Large intestine (tissue), 3 donors: ENCODE data around the gene WLS. TPM values are rescaled to one million over a fixed set of nuclear protein-coding genes. Genes with fewer than 3 reads are reported as not detected.

ENCODE experiments used
- DNase-seq, 2 donors: peaks; one replicate each; pipeline versions ENCODE4 v3.0.0 to v3.0.0-alpha.2; 2013
- H3K27ac ChIP-seq: one replicate; pipeline ENCODE4 v1.5.1; 2013; ENCODE audit warnings: low read length
- H3K27me3 ChIP-seq: 2 replicates; pipeline ENCODE4 v1.6.1; 2013; ENCODE audit warnings: low read length; ENCODE audit not compliant: control insufficient read depth, insufficient read depth
- H3K36me3 ChIP-seq: 2 replicates; pipeline ENCODE4 v1.6.1; 2013; ENCODE audit warnings: low read length; ENCODE audit not compliant: control insufficient read depth, insufficient read depth
- H3K4me1 ChIP-seq: one replicate; pipeline ENCODE4 v1.6.1; 2013; ENCODE audit warnings: low read length; ENCODE audit not compliant: control insufficient read depth, insufficient read depth
- H3K4me3 ChIP-seq: one replicate; pipeline ENCODE4 v1.5.1; 2013; ENCODE audit warnings: low read length
- H3K9me3 ChIP-seq: one replicate; pipeline ENCODE4 v1.6.1; 2013; ENCODE audit warnings: mild to moderate bottlenecking, low read depth, low read length, moderate library complexity; ENCODE audit not compliant: control insufficient read depth
- WGBS: methylation state at CpG from one replicate; pipeline ENCODE4 v1.1.5; 2013; ENCODE audit warnings: low lambda C conversion rate; ENCODE audit not compliant: insufficient coverage; 5-methylcytosine and 5-hydroxymethylcytosine counted together
- polyA plus RNA-seq: library from polyadenylated mRNA; unstranded; fragments of 120-200 nt; gene quantifications from one replicate; pipeline ENCODE4 v1.2.1, GENCODE V29; 2013

The WLS gene
- polyA plus RNA-seq, 1 donor = 63.3 TPM

- Histone ChIP-seq H3K27me3 (no peaks in the 10 kb centered on the region), H3K4me1 (no peaks in the 10 kb centered on the region), H3K36me3 (peaks cover 22% of the 10 kb centered on the region), H3K9me3 (no peaks in the 10 kb centered on the region), H3K4me3 (no peak overlapping the region), H3K27ac (no peak overlapping the region)
- peak; percentile 55 to 64 for DNase-seq
- WGBS = no CpG with 5 or more reads among the region's 7 CpGs
These were observed 112.1 kb downstream of the WLS start for GRCh38 chr1:68120136-68120791.

DNA sequence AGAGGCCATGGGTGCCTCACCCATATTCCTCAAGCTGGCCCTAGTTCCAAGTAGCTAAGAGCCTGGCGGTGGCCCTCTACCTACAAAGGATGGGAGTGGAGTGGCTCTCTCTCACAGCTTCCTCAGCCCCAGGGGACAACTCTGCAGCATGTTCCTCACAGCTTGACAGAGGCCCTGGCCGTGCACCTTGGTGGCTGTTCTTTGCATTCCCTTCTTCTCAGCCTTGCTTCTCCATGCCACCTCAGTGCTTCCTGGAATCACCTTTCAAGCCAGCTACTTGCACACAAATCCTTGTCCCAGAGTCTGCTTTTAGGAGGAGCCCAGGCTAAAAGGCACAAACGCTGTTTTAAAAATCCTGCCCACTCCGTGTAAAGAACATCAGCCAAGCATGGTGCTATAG lies 112.9 kb downstream of the WLS start:
- no peak overlapping the region for H3K27ac ChIP-seq

GRCh38 chr1:68117416-68117815 lies 114.9 kb downstream of the WLS start:
- Histone ChIP-seq H3K9me3 (no peaks in the 10 kb centered on the region), H3K27ac (no peak overlapping the region), H3K27me3 (no peaks in the 10 kb centered on the region), H3K4me3 (no peak overlapping the region), H3K4me1 (no peaks in the 10 kb centered on the region), H3K36me3 (peaks cover 10% of the 10 kb centered on the region)
- WGBS = no CpG with 5 or more reads among the region's 10 CpGs
- DNase-seq = no peak

More for the DNA sequence above, 112.9 kb downstream of the WLS start:
- Histone ChIP-seq H3K4me1 (no peaks in the 10 kb centered on the region), H3K36me3 (peaks cover 15% of the 10 kb centered on the region), H3K27me3 (no peaks in the 10 kb centered on the region), H3K9me3 (no peaks in the 10 kb centered on the region), H3K4me3 (no peak overlapping the region)
- no peak for DNase-seq
- WGBS = no CpG with 5 or more reads among the region's 4 CpGs

- Histone ChIP-seq H3K9me3 (no peaks in the 10 kb centered on the region), H3K27me3 (no peaks in the 10 kb centered on the region), H3K4me1 (no peaks in the 10 kb centered on the region), H3K4me3 (no peak overlapping the region), H3K36me3 (peaks cover 8% of the 10 kb centered on the region), H3K27ac (no peak overlapping the region)
- WGBS = 14% methylated on average over 3 of the region's 3 CpGs
- DNase-seq = no peak
These were observed 115.6 kb downstream of the WLS start for GRCh38 chr1:68116643-68117235.

DNA sequence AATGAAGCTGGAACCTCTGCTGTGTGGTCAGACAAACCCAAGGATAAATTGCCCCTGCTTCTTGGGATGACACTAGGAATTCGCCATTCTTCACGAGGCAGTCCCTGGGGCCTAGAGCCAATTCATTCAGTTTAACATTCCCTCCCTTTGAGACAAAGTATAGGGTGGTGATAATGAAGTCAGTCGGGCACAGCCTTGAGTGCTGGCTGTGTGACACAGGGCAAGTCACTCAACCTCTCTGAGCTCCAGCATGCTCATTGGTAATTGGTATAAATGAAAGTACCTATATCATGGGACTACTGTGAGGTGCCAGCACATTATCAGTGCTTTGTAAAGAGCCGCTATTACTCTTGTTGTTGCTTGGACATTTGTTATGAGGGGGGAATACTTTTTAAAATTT lies 117.0 kb downstream of the WLS start:
- H3K4me3 ChIP-seq = no peak overlapping the region
- H3K4me1 ChIP-seq = no peaks in the 10 kb centered on the region
- no CpG with 5 or more reads among the region's 4 CpGs for WGBS
- H3K27ac ChIP-seq = no peak overlapping the region
- no peaks in the 10 kb centered on the region for H3K27me3 ChIP-seq
- peaks cover 4% of the 10 kb centered on the region for H3K36me3 ChIP-seq
- DNase-seq = no peak
- H3K9me3 ChIP-seq = no peaks in the 10 kb centered on the region

DNA sequence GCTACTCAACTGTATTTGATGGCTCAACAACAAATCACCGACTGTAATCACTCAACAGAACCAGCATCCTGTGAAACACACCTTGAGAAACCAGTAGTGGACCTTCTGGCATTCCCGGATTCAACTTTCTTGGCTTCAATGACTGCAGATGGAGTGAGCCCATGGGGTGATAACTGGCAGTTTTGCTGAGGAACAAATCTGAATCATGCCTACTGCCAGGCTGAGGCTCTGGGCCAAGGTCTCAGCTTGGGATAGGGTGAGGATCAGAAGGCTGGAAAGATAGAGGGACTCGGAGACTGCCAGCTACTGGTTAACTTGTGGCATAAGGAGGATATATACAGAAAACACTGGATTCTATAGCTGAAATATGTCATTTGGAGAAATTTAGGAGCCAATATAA lies 118.4 kb downstream of the WLS start:
- H3K4me1 ChIP-seq = no peaks in the 10 kb centered on the region
- H3K27ac ChIP-seq = no peak overlapping the region
- H3K36me3 ChIP-seq = no peaks in the 10 kb centered on the region
- no peak for DNase-seq
- no CpG with 5 or more reads among the region's 3 CpGs for WGBS
- no peaks in the 10 kb centered on the region for H3K27me3 ChIP-seq
- H3K9me3 ChIP-seq = no peaks in the 10 kb centered on the region
- no peak overlapping the region for H3K4me3 ChIP-seq

DNA sequence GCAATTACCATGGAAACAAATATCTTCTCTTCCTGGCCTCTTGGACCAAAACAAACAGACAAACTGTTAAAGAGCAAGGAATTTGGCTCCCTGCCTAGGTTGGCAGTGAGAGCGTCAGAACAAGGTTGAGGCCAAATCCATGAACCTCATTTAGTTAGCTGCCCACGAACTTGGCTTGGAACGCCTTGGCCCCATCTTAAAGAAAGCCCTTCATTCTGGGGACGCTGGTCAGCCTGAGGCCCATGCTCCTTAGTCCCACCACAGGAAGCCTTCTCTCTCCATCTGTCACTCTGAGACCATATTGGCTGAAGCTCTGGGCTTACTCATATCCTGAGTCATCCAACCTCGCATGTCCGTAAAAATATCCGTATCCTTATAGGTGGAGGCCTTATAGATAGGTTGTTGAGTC lies 119.5 kb downstream of the WLS start:
- H3K27me3 ChIP-seq = no peaks in the 10 kb centered on the region
- H3K9me3 ChIP-seq = no peaks in the 10 kb centered on the region
- WGBS = no CpG with 5 or more reads among the region's 7 CpGs
- H3K4me3 ChIP-seq = no peak overlapping the region
- H3K36me3 ChIP-seq = no peaks in the 10 kb centered on the region
- H3K4me1 ChIP-seq = no peaks in the 10 kb centered on the region
- DNase-seq = no peak
- no peak overlapping the region for H3K27ac ChIP-seq

- WGBS = no CpG with 5 or more reads among the region's 7 CpGs
- Histone ChIP-seq H3K27ac (no peak overlapping the region), H3K4me3 (no peak overlapping the region), H3K9me3 (no peaks in the 10 kb centered on the region), H3K4me1 (no peaks in the 10 kb centered on the region), H3K27me3 (no peaks in the 10 kb centered on the region), H3K36me3 (no peaks in the 10 kb centered on the region)
- peak; percentile 58 to 77 for DNase-seq
These were observed 120.5 kb downstream of the WLS start for GRCh38 chr1:68111519-68112436.

DNA sequence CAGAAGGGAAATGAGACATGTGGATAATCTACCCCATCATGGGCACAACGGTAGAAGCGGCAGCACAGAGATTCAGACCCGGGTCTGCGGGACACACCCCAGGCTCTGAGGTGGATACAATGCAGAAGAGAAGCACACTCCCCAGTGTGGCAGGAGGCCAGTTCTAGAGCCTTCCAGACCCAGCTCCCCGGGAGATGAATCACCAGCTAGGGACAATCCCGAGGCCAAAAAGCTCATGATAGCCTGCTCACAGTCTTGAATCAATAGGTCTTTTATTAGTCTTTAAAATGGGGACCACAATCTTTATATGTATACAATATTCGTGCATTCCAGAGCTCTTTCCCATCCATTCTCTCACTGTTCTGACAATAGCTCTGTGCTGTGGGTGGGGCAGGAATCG lies 124.6 kb downstream of the WLS start:
- Histone ChIP-seq H3K27ac (no peak overlapping the region), H3K9me3 (no peaks in the 10 kb centered on the region), H3K36me3 (no peaks in the 10 kb centered on the region), H3K4me3 (no peak overlapping the region), H3K4me1 (peaks cover 8% of the 10 kb centered on the region), H3K27me3 (no peaks in the 10 kb centered on the region)
- WGBS = no CpG with 5 or more reads among the region's 8 CpGs
- no peak for DNase-seq

DNA sequence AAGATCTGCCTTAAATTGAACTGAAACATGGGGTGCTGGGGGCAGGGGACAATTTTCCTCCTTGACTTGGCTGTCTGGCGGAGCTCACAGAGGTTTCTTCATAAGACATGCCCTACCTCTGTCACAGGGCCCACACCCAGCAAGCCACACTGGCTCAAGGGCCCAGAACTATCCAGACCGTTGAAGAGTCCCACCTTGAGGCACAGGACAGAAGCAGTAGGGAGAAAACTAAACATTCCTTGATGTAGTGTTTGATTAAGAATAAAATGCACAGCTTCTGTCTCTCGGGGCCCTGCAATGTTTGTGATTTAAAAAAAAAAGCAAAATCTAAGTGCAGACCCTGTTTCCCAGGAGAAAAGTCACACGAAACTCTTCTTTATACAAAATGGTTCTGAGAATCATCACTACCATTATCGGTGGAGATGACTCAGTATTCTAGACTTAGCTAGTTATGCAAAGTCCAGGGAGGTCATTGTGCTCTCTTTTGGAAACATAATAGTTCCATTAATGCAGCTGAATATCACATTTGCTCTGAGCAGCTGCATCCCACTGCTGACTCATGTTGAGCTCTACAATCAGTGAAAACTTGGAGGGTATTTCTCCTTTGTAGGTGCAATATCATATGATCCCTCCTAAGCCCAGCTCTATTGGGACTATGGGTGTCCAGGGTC lies 128.3 kb downstream of the WLS start:
- DNase-seq = no peak
- Histone ChIP-seq H3K27ac (no peak overlapping the region), H3K27me3 (no peaks in the 10 kb centered on the region), H3K36me3 (no peaks in the 10 kb centered on the region), H3K9me3 (no peaks in the 10 kb centered on the region), H3K4me3 (no peak overlapping the region), H3K4me1 (peaks cover 27% of the 10 kb centered on the region)
- 88% methylated on average over 1 of the region's 5 CpGs for WGBS
